T-helper 1 cell (primary cell): ENCODE data around the gene GON4L.
"Not testable (repeated sequence)": the region's sequence is repeated elsewhere in the genome, so short reads cannot be mapped to it uniquely, and the experiment has no call there.

ENCODE experiments used
- DNase-seq, 5 donors: peaks; one replicate each; pipeline ENCODE4 v3.0.0-alpha.2; 2012 to 2020

The GON4L gene

DNA sequence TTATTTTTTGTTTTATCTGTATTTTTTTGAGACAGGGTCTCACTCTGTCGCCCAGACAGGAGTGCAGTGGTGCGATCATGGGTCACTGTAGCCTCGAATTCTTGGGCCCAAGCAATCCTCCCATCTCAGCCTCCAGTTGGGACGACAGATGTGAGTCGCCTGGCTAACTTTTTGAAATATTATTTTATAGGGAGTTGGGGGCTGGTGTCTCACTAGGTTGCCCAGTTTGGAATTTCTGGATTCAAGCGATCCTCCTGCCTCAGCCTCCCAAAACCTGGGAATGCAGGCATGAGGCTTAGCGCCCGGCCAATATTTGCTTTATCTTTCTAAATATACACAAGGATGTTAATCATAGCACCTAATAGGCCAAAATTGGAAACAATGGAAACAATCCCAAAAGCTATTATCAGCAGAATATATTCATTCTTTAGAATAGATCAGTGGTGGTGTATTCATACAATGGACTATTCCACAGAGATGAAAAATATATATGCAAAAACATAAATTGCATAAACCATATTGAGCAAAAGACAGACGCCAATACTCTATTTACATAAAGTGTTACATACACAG lies 112.2 kb downstream of the GON4L start:
- DNase-seq = no peak

DNA sequence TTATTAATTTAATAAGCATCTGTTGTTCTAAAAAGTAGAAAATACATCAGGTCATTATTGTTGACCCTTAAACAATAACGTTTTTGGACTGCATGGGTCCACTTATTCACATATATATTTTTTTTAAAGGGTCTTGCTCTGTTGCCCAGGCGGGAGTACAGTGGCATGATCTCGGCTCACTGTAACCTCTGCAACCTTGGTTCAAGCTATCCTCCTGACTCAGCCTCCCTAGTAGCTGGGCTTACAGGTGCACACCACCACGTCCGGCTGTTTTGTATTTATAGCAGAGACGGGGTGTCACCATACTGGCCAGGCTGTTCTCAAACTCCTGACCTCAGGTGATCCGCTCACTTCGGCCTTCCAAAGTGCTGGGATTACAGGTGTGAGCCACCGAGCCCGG lies 115.1 kb downstream of the GON4L start:
- no peak for DNase-seq

GRCh38 chr1:155740995-155741394 lies 116.0 kb downstream of the GON4L start:
- DNase-seq = no peak

DNA sequence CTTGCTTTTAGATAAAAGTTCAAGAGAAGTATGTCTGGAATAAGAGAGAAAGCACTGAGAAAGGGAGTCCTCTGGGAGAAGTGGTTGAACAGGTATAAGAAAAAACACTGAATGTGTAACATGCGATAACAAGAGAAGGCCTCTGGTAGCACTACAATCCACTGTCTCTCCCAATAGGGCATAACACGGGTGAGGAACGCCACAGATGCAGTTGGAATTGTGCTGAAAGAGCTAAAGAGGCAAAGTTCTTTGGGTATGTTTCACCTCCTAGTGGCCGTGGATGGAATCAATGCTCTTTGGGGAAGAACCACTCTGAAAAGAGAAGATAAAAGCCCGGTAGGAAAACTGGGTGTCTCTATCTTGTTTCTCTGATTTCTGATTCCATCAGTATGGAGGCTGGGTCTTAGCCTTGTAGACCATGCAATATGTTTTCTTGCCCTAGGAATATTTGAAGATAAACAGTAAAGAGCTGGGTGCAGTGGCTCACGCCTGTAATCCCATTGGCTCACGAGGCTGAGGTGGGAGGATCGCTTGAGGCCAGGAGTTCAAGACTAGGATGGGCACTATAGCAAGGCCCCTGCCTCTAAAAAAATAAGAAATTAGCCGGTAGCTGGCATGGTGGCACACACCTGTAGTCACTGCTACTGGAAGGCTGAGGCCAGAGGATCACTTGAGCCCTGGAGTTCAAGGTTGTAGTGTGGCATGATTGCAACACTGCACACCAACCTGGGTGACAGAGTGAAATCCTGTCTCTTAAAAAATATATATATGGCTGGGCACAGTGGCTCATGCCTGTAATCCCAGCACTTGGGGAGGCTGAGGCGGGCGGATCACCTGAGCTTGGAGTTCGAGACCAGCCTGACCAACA lies 127.7 kb downstream of the GON4L start:
- peak in 2 of 5 donors; percentile 21 to 25 for DNase-seq

DNA sequence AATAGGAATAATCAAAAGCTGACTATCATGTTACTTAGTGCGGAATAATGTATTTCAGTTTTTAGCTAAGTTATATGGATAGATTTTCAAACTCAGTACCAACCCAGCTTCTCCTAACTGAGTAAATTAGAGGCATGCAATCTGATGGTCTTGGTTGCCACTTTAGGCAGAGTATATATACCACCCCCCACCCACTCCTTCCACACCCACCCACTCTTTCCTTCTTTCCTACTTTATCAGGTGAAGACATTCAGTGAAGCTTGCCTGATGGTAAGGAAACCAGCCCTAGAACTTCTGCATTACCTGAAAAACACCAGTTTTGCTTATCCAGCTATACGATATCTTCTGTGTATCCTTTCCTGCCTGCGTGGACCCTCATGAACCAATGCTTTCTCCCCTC lies 131.9 kb downstream of the GON4L start:
- DNase-seq = no peak

DNA sequence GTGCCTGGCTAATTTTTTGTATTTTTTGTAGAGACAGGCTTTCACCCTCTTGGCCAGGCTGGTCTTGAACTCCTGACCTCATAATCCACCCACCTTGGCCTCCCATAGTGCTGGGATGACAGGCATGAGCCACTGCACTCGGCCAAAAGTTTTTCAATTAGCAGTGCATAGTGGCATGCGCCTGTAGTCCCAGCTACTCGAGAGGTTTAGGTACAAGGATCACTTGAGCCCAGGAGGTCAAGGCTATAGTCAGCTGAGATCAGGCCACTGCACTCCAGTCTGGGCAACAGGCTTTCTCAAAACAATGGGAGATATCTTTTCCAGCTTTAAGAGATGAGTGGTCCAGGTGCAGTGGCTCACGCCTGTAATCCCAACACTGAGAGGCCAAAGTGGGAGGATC lies 137.3 kb downstream of the GON4L start:
- no peak for DNase-seq

DNA sequence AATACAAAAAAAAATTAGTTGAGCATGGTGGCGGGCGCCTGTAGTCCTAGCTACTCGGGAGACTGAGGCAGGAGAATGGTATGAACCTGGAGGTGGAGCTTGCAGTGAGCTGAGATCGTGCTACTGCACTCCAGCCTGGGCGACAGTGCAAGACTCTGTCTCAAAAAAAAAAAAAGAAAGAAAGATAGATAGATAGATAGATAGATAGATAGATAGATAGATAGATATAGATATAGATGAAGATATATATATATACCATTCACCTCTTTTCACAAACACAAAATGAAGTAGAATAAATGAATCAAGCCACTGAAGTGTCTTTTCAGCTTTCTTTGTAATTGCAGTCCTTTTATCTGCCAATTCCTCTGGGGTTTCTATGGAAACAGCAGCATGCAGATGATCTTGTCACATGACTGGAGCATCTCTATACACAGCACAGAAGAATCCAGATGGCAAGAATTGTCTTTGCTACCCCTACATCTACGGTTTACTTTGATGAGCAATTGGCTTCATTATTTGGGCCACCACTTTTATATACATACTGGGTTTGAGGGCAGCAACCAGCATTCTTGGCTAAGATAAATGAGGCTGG lies 138.4 kb downstream of the GON4L start:
- DNase-seq = not testable (repeated sequence)

DNA sequence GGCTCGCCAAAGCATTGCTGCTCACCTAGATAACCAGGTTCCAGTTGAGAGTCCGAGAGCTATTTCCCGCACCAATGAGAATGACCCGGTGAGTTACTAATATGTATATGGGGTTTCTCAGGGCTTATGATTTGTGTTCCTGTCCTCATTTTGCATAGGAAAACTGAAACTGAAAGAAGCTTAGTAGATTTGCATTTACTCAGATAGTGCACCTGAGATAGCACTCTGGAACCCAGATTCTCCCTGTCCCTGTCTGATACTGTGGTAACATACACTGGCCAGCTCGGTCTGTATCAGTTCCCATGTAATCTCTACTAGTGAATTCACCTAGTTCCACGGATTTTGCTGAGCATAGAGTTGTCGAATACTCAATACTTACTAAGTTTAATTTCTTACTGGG lies 140.0 kb downstream of the GON4L start:
- peak in 1 of 5 donors; percentile 11 for DNase-seq

GRCh38 chr1:155715777-155716176 lies 141.2 kb downstream of the GON4L start:
- no peak for DNase-seq

DNA sequence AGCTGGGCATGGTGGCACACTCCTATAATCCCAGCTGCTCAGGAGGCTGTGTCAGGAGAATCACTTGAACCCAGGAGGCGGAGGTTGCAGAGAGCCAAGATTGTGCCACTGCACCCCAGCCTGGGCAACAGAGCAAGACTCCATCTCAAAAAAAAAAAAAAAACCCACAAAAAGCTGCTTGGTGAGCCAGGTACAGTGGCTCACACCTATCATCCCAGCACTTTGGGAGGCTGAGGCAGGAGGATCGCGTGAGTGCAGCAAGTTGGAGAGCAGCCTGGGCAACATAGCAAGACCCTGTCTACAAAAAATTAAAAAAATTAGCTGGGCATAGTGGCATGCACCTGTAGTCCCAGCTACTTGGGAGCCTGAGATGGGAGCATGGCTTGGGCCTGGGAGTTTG lies 142.0 kb downstream of the GON4L start:
- DNase-seq = not testable (repeated sequence)

- no peak for DNase-seq
Observed at GRCh38 chr1:155713075-155713474, 143.9 kb downstream of the GON4L start.

DNA sequence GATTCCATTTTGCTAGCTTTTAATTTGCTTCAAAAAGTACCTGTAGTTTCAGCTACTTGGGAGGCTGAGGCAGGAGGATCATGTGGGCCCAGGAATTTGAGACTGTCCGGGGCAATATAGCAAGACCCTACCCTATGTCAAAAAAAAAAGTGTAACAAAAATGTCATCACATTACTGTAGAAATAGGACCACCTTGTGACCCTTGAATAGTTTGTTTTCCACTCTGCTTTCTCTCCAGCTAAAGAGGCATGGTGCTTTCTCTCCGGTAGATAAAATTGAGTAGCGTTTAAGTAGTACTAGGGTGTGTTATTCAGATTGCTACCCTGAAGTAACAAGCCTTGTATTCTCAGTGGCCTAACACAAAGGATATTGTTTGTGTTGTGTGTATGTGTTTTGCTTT lies 144.4 kb downstream of the GON4L start:
- not testable (repeated sequence) for DNase-seq

DNA sequence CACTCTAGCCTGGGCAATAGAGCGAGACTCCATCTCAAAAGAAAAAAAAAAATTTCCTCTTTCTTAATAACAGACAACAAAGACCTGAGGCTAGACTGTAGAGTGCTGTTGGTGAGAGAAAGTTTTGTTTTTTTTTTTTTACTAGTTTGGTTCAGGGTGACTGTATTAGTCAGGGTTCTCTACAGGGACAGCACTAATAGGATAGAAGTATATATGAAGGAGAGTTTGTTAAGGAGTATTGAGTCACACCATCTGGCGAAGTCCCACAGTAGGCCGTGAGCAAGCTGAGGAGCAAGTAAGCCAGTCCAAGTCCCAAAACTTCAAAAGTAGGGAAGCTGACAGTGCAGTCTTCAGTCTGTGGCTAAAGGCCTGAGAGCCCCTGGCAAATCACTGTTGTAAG lies 145.6 kb downstream of the GON4L start:
- not testable (repeated sequence) for DNase-seq

DNA sequence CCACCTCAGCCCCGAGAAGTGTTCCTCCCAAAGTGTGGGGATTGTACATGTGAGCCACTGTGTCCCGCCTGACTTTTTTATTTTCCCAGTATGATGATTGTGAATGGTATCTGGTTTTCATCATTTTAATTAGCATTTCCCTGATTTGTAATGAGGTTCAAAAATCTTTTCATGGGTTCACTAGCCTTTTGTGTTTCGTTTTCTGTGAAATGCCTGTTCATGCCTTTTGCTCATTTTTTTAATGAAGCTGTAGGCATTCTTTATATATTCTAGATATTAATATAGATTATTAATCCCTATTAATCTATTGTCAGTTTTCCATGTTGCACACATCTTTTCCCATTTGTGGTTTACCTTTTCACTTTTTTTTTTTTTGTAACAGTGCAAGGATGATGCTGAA lies 147.6 kb downstream of the GON4L start:
- DNase-seq = no peak

DNA sequence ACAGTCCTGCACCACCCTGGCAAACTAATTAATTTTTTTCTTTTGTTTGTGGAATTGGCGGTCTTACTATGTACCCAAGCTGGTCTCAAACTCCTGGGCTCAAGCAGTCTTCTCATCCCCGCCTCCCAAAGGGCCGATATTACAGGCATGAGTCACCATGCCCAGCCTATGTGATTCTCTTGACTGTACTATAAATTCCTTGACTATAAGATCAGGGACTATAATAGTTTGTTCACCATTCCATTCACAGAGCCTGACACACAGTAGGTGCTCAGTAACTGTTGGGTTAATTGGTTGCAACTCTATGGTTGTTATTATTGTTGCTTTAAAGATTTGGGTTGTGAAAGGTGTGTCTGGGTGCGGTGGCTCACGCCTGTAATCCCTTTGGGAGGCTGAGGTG lies 150.9 kb downstream of the GON4L start:
- no peak for DNase-seq

DNA sequence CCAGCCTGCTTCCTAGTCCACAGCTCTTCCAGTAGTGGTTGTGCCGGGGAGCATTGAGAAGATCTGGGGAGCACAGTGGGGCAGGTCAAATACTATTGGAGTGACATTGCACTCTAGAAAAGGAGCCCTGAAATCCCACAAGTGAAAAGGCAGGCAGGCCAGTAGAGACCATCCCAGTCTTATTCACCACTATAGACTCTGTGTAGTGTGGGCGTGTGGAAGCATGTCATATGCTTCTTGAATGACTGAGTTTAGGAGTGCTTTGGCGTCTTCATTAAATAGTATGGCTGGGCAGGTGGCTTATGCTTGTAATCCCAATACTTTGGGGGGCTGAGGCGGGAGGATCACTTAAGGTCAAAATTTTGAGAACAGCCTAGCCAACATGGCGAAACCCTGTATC lies 152.6 kb downstream of the GON4L start:
- DNase-seq = not testable (repeated sequence)

- no peak for DNase-seq
Observed at GRCh38 chr1:155703216-155703615, 153.8 kb downstream of the GON4L start.

GRCh38 chr1:155701675-155702074 lies 155.3 kb downstream of the GON4L start:
- DNase-seq = not testable (repeated sequence)
